GM12878 (cell line): ENCODE data around the gene EIF3D. TPM values are rescaled to one million over a fixed set of nuclear protein-coding genes. Genes with fewer than 3 reads are reported as not detected.

Experiments used
- ATAC-seq: fragments of 200-7000 bp; cut with Tn5 transposase; 3 replicates; pipeline ENCODE4 v1.9.1; 2020; ENCODE audit warnings: mild to moderate bottlenecking, moderate library complexity
- BruUV-seq: library from RNA; stranded (reverse); fragments of 400-500 nt; replicated peaks from 2 replicates; lab custom pipeline; 2021; lab: Mats Ljungman, UMichigan
- CTCF ChIA-PET: fragments of 300-600 bp; sonication (Branson Sonifier 250); formaldehyde crosslinking; extraction: SDS; loops from one replicate; lab custom pipeline; 2021; ENCODE audit warnings: inconsistent platforms; lab: Yijun Ruan, JAX
- POLR2A ChIA-PET: fragments of 350-600 bp; formaldehyde crosslinking; extraction: SDS; loops from one replicate; lab custom pipeline; 2021; ENCODE audit warnings: inconsistent platforms; lab: Charles Lee
- RAD21 ChIA-PET: fragments of 300-600 bp; sonication (Branson Sonifier 250); formaldehyde crosslinking; loops from one replicate; lab custom pipeline; 2023; ENCODE audit warnings: antibody characterized with exemption; ENCODE audit not compliant: unreplicated experiment; lab: Charles Lee
- SMC1A ChIA-PET: fragments of 300-600 bp; sonication (Branson Sonifier 250); formaldehyde crosslinking; loops from one replicate; lab custom pipeline; 2023; ENCODE audit not compliant: unreplicated experiment, uncharacterized antibody; lab: Charles Lee
- DNase-seq: peaks from one replicate; pipeline ENCODE4 v3.0.0-alpha.2; 2011; ENCODE audit warnings: low read depth, low spot score
- FAIRE-seq: peaks from 3 replicates; lab custom pipeline; 2011; peaks lifted over from hg19 to GRCh38; lab: Jason Lieb, UNC
- H2AFZ ChIP-seq: 2 replicates; pipeline ENCODE4 v1.6.0; 2011; ENCODE audit warnings: low read depth, low read length, control low read depth; ENCODE audit not compliant: control insufficient read depth
- H3K27ac ChIP-seq: 2 replicates; pipeline ENCODE4 v1.5.1; 2011; ENCODE audit warnings: control low read depth; ENCODE audit not compliant: control insufficient read depth, insufficient read depth
- H3K27me3 ChIP-seq, 2 experiments: replicated peaks in 1 of 2; 2 replicates each; pipeline versions ENCODE4 v1.6.0 to v1.6.1; 2011; ENCODE audit warnings: low read length in 1 of 2; ENCODE audit not compliant: control insufficient read depth in 2 of 2, insufficient read depth in 2 of 2
- H3K36me3 ChIP-seq, 2 experiments: 2 replicates each; pipeline ENCODE4 v1.5.1; 2011; ENCODE audit warnings: low read length in 1 of 2; ENCODE audit not compliant: control insufficient read depth in 2 of 2, insufficient read depth in 2 of 2
- H3K4me1 ChIP-seq: 2 replicates; pipeline ENCODE4 v1.6.1; 2011; ENCODE audit warnings: mild to moderate bottlenecking, low read length, moderate library complexity, mixed read lengths; ENCODE audit not compliant: control insufficient read depth, insufficient read depth
- H3K4me2 ChIP-seq: 2 replicates; pipeline ENCODE4 v1.6.0; 2011; ENCODE audit warnings: control low read depth; ENCODE audit not compliant: control insufficient read depth, insufficient read depth
- H3K4me3 ChIP-seq: fragments of 200-600 bp; sonication (generic); 2 replicates; pipeline ENCODE4 v1.5.1; 2016
- H3K79me2 ChIP-seq: 2 replicates; pipeline ENCODE4 v1.6.0; 2011; ENCODE audit warnings: low read length; ENCODE audit not compliant: control insufficient read depth, insufficient read depth
- H3K9ac ChIP-seq: 2 replicates; pipeline ENCODE4 v1.8.0; 2011; ENCODE audit warnings: low read length, control low read depth, mixed read lengths; ENCODE audit not compliant: control insufficient read depth, insufficient read depth
- H3K9me3 ChIP-seq: replicated peaks from 3 replicates; pipeline ENCODE4 v1.5.1; 2011; ENCODE audit warnings: mild to moderate bottlenecking, low read length; ENCODE audit not compliant: control insufficient read depth, insufficient read depth
- H4K20me1 ChIP-seq: 2 replicates; pipeline ENCODE4 v1.6.0; 2011; ENCODE audit not compliant: control insufficient read depth, insufficient read depth
- BCL3 ChIP-seq: IDR thresholded peaks from 2 replicates; pipeline ENCODE4 v1.6.1; 2011; ENCODE audit warnings: borderline replicate concordance, low read depth, mild to moderate bottlenecking, moderate library complexity, low read length; ENCODE audit not compliant: insufficient read depth, poor library complexity, severe bottlenecking
- CEBPZ ChIP-seq: fragments of 150-350 bp; IDR thresholded peaks from 2 replicates; pipeline ENCODE4 v1.6.1; 2016; ENCODE audit warnings: low read depth, low read length
- CHD1 ChIP-seq: IDR thresholded peaks from 2 replicates; pipeline ENCODE4 v1.6.1; 2012; ENCODE audit warnings: low read depth, low read length, improper control_type of control experiment
- CHD4 ChIP-seq: fragments of 200-600 bp; sonication (generic); IDR thresholded peaks from 2 replicates; pipeline ENCODE4 v1.6.1; 2016; ENCODE audit warnings: mild to moderate bottlenecking
- HCFC1 ChIP-seq: fragments of 150-350 bp; IDR thresholded peaks from 2 replicates; pipeline ENCODE4 v1.6.1; 2014; ENCODE audit warnings: low read length
- NFYA ChIP-seq: IDR thresholded peaks from 2 replicates; pipeline ENCODE4 v1.6.1; 2011; ENCODE audit warnings: low read depth, mild to moderate bottlenecking, low read length, improper control_type of control experiment, borderline replicate concordance
- NR2C2 ChIP-seq: IDR thresholded peaks from 2 replicates; pipeline ENCODE4 v1.6.1; 2011; ENCODE audit warnings: borderline replicate concordance, low read depth; ENCODE audit not compliant: control insufficient read depth, insufficient read length
- REST ChIP-seq: IDR thresholded peaks from 2 replicates; pipeline ENCODE4 v1.6.1; 2012; ENCODE audit warnings: mild to moderate bottlenecking, low read depth, low read length
- SP1 ChIP-seq: IDR thresholded peaks from one replicate; pipeline ENCODE4 v1.6.1; 2011; ENCODE audit warnings: low read depth, low read length
- WGBS: methylation state at CpG from one replicate; pipeline ENCODE4 v1.1.6; 2016; ENCODE audit warnings: low lambda C conversion rate; ENCODE audit not compliant: insufficient replicate concordance, insufficient coverage; ENCODE audit errors: missing lambda C conversion rate; 5-methylcytosine and 5-hydroxymethylcytosine counted together
- in situ Hi-C: fragments of 300-500 bp; cut with MboI; formaldehyde crosslinking; loops from 9 replicates; pipeline ENCODE4 v1.14.3; 2018; ENCODE audit warnings: mixed read lengths
- intact Hi-C: fragments of 100-400 bp; cut with micrococcal nuclease; formaldehyde crosslinking; loops from one replicate; pipeline ENCODE4 v1.14.2; 2022; ENCODE audit not compliant: unreplicated experiment
- polyA plus RNA-seq, 11 experiments: library from polyadenylated mRNA; depleted of rRNA in 4 of 11; unstranded in 6 of 11; stranded (reverse) in 5 of 11; fragments of >200 nt; fragmentation: Nextera tagmentation in 4 of 11; fragmentation: Illumina TruSeq in 1 of 11; extraction: Ambion mirVana in 4 of 11; extraction: Trizol in 1 of 11; gene quantifications; 1 replicate in 1 of 11; 2 replicates in 10 of 11; pipeline versions ENCODE4 v1.2.1 to v1.2.3, GENCODE V29; 2011 to 2016; ENCODE audit warnings: inconsistent platforms in 2 of 11, missing spikeins in 2 of 11, low read depth in 1 of 11
- total RNA-seq, 4 experiments: library from RNA; depleted of rRNA in 3 of 4; stranded (reverse); fragments of >200 nt in 3 of 4; fragmentation: Illumina TruSeq in 1 of 4; extraction: Trizol in 1 of 4; gene quantifications; 2 replicates each; pipeline versions ENCODE4 v1.2.1 to v1.2.3, GENCODE V29; 2013 to 2021
- TF ChIP-seq, protein P1 (sequence below), 3 experiments: IDR thresholded peaks in 2 of 3; conservative IDR thresholded peaks in 1 of 3; 2 replicates each; pipeline ENCODE4 v1.5.1; 2011; ENCODE audit warnings: low read depth in 3 of 3, low read length in 3 of 3, mild to moderate bottlenecking in 3 of 3, control low read depth in 2 of 3, moderate library complexity in 2 of 3, inconsistent platforms in 1 of 3, mixed read lengths in 1 of 3; ENCODE audit not compliant: control insufficient read depth in 2 of 3, insufficient read depth in 1 of 3; ENCODE audit errors: extremely low read depth in 1 of 3
- TF ChIP-seq, protein P2 (sequence below): IDR thresholded peaks from 2 replicates; pipeline ENCODE4 v1.6.1; 2011; ENCODE audit warnings: mild to moderate bottlenecking, low read depth, low read length, moderate library complexity; ENCODE audit not compliant: insufficient replicate concordance

The EIF3D gene
- total and polyA plus RNA-seq, 10 of the 15 experiments (the other 5 are each of a cell fraction or from before 2014, with no cell fraction given) = 240 to 558 (median 420) TPM

DNA sequence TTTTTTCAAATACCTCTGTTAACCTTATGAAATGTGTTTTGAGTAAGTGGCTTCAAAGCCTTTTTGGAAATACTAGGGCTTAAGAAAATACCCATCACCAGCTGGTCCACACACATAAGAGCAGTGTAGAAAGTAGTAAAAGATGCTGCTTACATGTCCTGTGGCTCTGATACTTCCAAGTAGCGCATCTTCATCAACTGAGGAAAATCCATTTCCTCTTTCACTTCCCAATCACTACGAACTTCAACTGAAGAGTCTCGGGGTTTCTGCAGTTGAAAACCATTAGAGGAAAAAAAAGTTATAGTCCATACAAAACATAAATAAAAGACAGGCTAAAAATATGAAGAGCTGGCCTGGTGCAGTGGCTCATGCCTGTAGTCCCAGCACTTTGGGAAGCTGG is 8.5 kb downstream of the EIF3D start:
- H3K27me3 ChIP-seq = no peaks in the 10 kb centered on the region
- intact Hi-C loops (no loop called here), in situ Hi-C loops (loop anchor here (25.0 kb wide), 1 partner anchor 1108 kb away; the partner anchor contains the start of gene MCM5)
- WGBS = 87% methylated on average over 3 of the region's 3 CpGs
- CTCF ChIA-PET = interaction anchor here (0.5 to 1.7 kb wide), 3 partner anchors 9 to 289 kb away, joined by 3 to 6 read pairs (median 4); no protein-coding TSS in a partner anchor
- no TSS peak for BruUV-seq
- POLR2A ChIA-PET = interaction anchor here (0.9 kb wide), 1 partner anchor 9 kb away, joined by 5 read pairs; no protein-coding TSS in a partner anchor
- SMC1A ChIA-PET = no interaction called here
- no peaks in the 10 kb centered on the region; the same call in 2 of the 3 replicates for H3K9me3 ChIP-seq
- ATAC-seq (no peak), FAIRE-seq (no peak), DNase-seq (no peak)
- H3K4me3 ChIP-seq = no peak overlapping the region
- RAD21 ChIA-PET = no interaction called here
- H3K36me3 ChIP-seq = peaks cover 43 to 73% of the 10 kb centered on the region in 2 experiments
- no peak overlapping the region for H2AFZ ChIP-seq
- peaks cover 2% of the 10 kb centered on the region for H3K79me2 ChIP-seq
- H3K4me2 ChIP-seq = no peak overlapping the region
- no peaks in the 10 kb centered on the region for H3K4me1 ChIP-seq
- no peak overlapping the region for H3K9ac ChIP-seq
- no peaks in the 10 kb centered on the region; the same call in 1 of the 2 replicates for H4K20me1 ChIP-seq
- no peak overlapping the region for H3K27ac ChIP-seq
- TF ChIP-seq SP1 (no peak), CEBPZ (no peak), HCFC1 (no peak), NR2C2 (no peak), NFYA (no peak), CHD1 (no peak), BCL3 (no peak), CHD4 (no peak), REST (no peak)
- TF ChIP-seq, protein P1, sequence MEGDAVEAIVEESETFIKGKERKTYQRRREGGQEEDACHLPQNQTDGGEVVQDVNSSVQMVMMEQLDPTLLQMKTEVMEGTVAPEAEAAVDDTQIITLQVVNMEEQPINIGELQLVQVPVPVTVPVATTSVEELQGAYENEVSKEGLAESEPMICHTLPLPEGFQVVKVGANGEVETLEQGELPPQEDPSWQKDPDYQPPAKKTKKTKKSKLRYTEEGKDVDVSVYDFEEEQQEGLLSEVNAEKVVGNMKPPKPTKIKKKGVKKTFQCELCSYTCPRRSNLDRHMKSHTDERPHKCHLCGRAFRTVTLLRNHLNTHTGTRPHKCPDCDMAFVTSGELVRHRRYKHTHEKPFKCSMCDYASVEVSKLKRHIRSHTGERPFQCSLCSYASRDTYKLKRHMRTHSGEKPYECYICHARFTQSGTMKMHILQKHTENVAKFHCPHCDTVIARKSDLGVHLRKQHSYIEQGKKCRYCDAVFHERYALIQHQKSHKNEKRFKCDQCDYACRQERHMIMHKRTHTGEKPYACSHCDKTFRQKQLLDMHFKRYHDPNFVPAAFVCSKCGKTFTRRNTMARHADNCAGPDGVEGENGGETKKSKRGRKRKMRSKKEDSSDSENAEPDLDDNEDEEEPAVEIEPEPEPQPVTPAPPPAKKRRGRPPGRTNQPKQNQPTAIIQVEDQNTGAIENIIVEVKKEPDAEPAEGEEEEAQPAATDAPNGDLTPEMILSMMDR (IDR thresholded peaks at IDR 0.05 in 2 of 3, conservative IDR thresholded peaks at IDR 0.05 in 1 of 3; ENCODE audit: control insufficient read depth in 2 of 3, extremely low read depth in 1 of 3, insufficient read depth in 1 of 3, low read depth in 3 of 3, low read length in 3 of 3) = no peak
- TF ChIP-seq, protein P2, sequence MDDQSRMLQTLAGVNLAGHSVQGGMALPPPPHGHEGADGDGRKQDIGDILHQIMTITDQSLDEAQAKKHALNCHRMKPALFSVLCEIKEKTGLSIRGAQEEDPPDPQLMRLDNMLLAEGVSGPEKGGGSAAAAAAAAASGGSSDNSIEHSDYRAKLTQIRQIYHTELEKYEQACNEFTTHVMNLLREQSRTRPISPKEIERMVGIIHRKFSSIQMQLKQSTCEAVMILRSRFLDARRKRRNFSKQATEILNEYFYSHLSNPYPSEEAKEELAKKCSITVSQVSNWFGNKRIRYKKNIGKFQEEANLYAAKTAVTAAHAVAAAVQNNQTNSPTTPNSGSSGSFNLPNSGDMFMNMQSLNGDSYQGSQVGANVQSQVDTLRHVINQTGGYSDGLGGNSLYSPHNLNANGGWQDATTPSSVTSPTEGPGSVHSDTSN = no peak
